WERI-Rb-1 (cell line): Measurements from ENCODE around the gene GMDS.

Experiments
- DNase-seq: peaks from one replicate; pipeline ENCODE4 v3.0.0-alpha.2; 2020
- H3K27ac ChIP-seq: fragments of 250-450 bp; sonication (Bioruptor Pico); 2 replicates; pipeline ENCODE4 v1.5.1; 2020; ENCODE audit warnings: mild to moderate bottlenecking, moderate library complexity
- H3K27me3 ChIP-seq: fragments of 250-450 bp; sonication (Bioruptor Pico); 2 replicates; pipeline ENCODE4 v1.5.1; 2021; ENCODE audit warnings: mild to moderate bottlenecking, low read depth, moderate library complexity; ENCODE audit not compliant: insufficient read depth, severe bottlenecking
- H3K36me3 ChIP-seq: fragments of 250-450 bp; sonication (Bioruptor Pico); 2 replicates; pipeline ENCODE4 v1.5.1; 2020; ENCODE audit warnings: mild to moderate bottlenecking, moderate library complexity
- H3K4me3 ChIP-seq: 2 replicates; pipeline ENCODE4 v1.5.1; 2011; ENCODE audit warnings: low read depth, mild to moderate bottlenecking, control low read depth, low read length
- H3K9me3 ChIP-seq: fragments of 250-450 bp; sonication (Bioruptor Pico); 2 replicates; pipeline ENCODE4 v1.5.1; 2021; ENCODE audit warnings: mild to moderate bottlenecking, moderate library complexity; ENCODE audit not compliant: severe bottlenecking
- TF ChIP-seq, protein P1 (sequence below): IDR thresholded peaks from 2 replicates; pipeline ENCODE4 v1.5.1; 2011; ENCODE audit warnings: low read depth, mild to moderate bottlenecking, control low read depth, inconsistent platforms, low read length

GMDS gene

DNA sequence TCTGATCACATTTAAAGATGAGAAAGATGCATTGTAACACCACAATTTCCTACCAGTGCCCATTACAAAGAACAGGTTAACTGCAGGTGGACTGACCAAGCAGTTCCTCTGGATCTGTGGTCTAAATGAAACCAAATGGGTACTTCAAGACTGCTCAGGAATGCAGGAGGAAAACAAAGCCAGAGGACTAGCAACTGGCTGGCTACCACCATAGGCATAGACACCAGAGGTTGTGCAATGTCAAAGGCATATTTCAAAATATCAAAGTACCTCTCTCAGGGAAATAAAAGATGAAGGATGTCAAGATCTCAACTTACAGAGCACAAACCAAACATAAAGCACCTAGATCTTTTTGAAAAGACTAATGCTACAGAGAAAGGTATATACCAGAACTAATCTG, 65.5 kb downstream of the GMDS start:
- H3K27me3 ChIP-seq: no peaks in the 10 kb centered on the region

DNA sequence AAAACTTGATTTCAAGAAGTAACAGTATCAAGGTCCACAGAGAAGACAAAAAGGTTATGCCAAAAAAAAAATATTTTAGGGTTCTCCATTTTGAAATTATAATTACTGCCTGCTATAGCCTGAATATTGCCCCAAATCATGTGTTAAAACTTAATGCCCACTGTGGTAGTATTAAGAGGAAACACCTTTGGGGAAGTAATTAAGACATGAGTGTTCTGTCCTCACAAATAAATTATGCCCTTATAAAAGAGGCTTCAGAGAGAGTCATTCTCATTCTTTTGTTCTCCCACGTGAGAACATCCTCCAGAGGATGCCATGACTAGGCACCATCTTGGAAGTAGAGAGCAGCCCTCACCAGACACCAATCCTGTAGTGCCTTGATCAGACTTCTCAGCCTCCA, 66.2 kb downstream of the GMDS start:
- TF ChIP-seq, protein P1, sequence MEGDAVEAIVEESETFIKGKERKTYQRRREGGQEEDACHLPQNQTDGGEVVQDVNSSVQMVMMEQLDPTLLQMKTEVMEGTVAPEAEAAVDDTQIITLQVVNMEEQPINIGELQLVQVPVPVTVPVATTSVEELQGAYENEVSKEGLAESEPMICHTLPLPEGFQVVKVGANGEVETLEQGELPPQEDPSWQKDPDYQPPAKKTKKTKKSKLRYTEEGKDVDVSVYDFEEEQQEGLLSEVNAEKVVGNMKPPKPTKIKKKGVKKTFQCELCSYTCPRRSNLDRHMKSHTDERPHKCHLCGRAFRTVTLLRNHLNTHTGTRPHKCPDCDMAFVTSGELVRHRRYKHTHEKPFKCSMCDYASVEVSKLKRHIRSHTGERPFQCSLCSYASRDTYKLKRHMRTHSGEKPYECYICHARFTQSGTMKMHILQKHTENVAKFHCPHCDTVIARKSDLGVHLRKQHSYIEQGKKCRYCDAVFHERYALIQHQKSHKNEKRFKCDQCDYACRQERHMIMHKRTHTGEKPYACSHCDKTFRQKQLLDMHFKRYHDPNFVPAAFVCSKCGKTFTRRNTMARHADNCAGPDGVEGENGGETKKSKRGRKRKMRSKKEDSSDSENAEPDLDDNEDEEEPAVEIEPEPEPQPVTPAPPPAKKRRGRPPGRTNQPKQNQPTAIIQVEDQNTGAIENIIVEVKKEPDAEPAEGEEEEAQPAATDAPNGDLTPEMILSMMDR: no peak
- Histone ChIP-seq H3K9me3 (peaks cover 8% of the 10 kb centered on the region), H3K36me3 (no peaks in the 10 kb centered on the region), H3K27me3 (no peaks in the 10 kb centered on the region), H3K27ac (no peak overlapping the region), H3K4me3 (no peak overlapping the region)
- DNase-seq: no peak

More for the DNA sequence above, 65.5 kb downstream of the GMDS start:
- Histone ChIP-seq H3K36me3 (no peaks in the 10 kb centered on the region), H3K4me3 (no peak overlapping the region), H3K27ac (no peak overlapping the region), H3K9me3 (peaks cover 8% of the 10 kb centered on the region)
- TF ChIP-seq, protein P1: no peak
- DNase-seq: no peak

DNA sequence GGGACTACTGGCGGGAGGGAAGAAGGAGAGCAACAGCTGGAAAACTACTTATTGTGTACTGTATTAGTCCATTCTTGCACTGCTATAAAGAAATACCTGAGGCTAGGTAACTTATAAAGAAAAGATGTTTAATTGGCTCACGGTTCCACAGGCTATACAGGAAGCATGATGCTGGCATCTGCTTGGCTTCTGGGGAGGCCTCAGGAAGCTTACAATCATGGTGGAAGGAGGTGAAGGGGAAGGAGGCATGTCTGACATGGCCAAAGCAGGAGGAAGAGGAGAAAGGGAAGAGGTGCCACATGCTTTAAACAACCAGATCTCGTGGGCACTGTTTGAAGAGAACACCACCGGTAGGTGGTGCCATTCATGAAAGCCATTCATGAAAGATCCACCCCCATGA, 67.3 kb downstream of the GMDS start:
- Histone ChIP-seq H3K9me3 (peaks cover 8% of the 10 kb centered on the region), H3K36me3 (no peaks in the 10 kb centered on the region), H3K27ac (no peak overlapping the region), H3K27me3 (no peaks in the 10 kb centered on the region), H3K4me3 (no peak overlapping the region)
- no peak for DNase-seq
- TF ChIP-seq, protein P1: no peak

DNA sequence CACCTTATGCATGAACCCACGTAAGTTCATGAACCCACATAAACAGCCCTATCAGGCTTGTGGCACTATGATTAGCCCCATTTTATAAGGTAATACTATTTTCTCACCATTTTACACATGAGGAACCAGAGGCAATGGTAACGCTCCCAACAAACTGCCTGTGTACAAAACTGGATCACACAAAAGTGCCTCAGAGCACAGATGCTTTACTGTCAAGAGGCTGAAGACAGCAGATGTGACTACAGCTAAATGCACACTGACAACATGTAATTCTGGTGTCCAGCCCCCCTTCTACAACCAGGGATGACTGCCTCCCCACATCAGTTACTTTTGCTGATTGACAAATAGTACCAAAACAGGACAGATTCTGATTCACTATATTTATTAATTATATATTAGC, 69.6 kb downstream of the GMDS start:
- TF ChIP-seq, protein P1: no peak
- Histone ChIP-seq H3K36me3 (no peaks in the 10 kb centered on the region), H3K27ac (no peak overlapping the region), H3K9me3 (peaks cover 8% of the 10 kb centered on the region), H3K27me3 (no peaks in the 10 kb centered on the region), H3K4me3 (no peak overlapping the region)
- no peak for DNase-seq

DNA sequence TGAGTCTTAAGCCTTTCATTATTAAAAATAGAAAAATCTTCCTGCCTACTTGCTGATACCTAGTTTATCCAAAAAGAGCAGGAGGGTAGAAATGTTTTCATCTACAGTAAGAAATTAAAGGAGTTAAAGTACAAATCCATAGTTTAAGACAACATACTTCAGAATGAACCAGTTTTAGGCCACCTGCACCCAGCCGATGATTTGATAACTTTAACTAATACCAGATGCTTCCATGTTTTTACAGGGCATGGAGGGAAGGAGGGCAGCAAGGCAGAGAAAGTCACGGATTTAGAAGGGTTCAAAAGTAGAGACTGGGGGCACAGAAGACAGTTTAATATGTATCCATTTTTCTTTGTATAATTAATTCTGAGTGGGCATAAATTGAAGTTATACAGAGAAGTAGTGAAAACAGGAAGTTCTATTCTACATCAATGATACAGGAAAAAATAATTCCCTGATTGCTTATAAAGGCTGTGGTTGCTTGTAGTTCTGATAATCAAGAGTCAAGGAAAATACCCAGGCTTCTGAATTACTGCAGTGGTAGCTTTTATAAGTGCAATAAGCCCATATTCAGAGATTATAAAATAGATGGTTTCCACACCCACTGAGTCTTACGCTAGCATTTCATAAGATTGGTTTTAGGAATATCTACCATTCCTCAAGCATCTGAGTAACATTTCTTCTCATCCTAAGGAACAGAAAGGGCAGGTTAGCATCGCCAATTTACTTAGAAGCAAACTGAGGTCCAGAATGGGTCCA, 72.0 kb downstream of the GMDS start:
- H3K4me3 ChIP-seq: no peak overlapping the region
- H3K9me3 ChIP-seq: peaks cover 8% of the 10 kb centered on the region
- no peaks in the 10 kb centered on the region for H3K27me3 ChIP-seq
- H3K27ac ChIP-seq: no peak overlapping the region
- H3K36me3 ChIP-seq: no peaks in the 10 kb centered on the region
- TF ChIP-seq, protein P1: no peak
- no peak for DNase-seq

DNA sequence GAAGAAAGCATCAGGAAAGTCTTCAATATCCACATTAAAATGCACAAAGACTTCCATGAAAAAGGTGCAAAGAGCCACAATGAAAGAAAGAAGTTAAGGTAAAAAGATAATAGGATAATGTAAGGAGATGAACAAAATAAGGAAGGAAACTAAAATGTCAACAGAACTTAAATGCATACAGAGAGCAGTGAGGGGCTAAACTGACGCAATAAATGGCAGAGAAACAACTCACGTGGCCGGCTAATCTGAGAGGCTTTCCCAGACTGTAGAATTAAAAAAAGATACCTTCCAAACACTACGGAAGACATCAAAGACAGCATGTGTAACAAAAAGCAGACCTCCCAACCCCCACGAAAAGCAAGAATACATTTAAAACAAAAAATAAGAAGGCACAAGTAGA, 73.7 kb downstream of the GMDS start:
- Histone ChIP-seq H3K27ac (no peak overlapping the region), H3K9me3 (no peaks in the 10 kb centered on the region), H3K4me3 (no peak overlapping the region), H3K27me3 (no peaks in the 10 kb centered on the region), H3K36me3 (no peaks in the 10 kb centered on the region)
- TF ChIP-seq, protein P1: no peak
- DNase-seq: no peak
